Subcutaneous adipose tissue (tissue), 4 donors: ENCODE results near the gene ZNF473. TPM values are rescaled to one million over a fixed set of nuclear protein-coding genes. Genes with fewer than 3 reads are reported as not detected.

ENCODE experiments used
- CTCF ChIP-seq: fragments of 450-650 bp; IDR thresholded peaks from one replicate; pipeline ENCODE4 v1.5.1; 2016; ENCODE audit warnings: low read depth, mild to moderate bottlenecking, control low read depth, antibody characterized with exemption, moderate library complexity
- total RNA-seq, 4 donors: library from RNA; depleted of rRNA; stranded (reverse); fragments of >200 nt; gene quantifications; one replicate each; pipeline ENCODE4 v1.1.0, GENCODE V29; 2016

The ZNF473 gene
- 10 to 100 TPM in 2 of 4 donors, 1 to 10 TPM in 2; 8.0 to 12.4 (median 9.5) TPM for total RNA-seq

GRCh38 chr19:50025794-50026549, at the start of gene ZNF473:
ZNF473 (plus strand) TSS chr19:50026005; CDS start chr19:50031083, 5,078 bp downstream.
- TF ChIP-seq CTCF = no peak

- TF ChIP-seq CTCF = no peak
Observed at GRCh38 chr19:49976496-49976895, 49.3 kb upstream of the ZNF473 start.

- no peak for TF ChIP-seq CTCF
Observed at GRCh38 chr19:49977076-49977475, 48.7 kb upstream of the ZNF473 start.

DNA sequence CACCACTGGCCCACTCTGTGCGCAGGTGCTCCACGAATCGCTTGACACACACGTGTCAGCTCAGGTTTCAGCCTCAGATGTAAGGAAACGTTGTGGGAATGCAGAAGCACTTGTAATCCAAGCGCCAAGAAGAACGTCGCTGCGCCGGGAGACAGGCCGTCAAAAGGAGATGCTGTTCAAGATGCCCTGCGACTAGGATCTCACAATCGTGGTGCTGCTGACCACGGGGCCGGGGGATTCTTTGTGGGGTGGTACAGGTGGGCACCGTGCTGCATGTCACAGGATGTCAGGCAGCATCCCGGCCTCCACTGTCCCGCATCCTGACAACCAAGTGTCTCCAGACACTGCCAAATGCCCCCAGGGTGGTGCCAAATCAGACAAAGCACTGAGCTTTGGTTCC, 47.9 kb upstream of the ZNF473 start:
- TF ChIP-seq CTCF = no peak

- no peak for TF ChIP-seq CTCF
Observed at GRCh38 chr19:49978324-49978723, 47.5 kb upstream of the ZNF473 start.

DNA sequence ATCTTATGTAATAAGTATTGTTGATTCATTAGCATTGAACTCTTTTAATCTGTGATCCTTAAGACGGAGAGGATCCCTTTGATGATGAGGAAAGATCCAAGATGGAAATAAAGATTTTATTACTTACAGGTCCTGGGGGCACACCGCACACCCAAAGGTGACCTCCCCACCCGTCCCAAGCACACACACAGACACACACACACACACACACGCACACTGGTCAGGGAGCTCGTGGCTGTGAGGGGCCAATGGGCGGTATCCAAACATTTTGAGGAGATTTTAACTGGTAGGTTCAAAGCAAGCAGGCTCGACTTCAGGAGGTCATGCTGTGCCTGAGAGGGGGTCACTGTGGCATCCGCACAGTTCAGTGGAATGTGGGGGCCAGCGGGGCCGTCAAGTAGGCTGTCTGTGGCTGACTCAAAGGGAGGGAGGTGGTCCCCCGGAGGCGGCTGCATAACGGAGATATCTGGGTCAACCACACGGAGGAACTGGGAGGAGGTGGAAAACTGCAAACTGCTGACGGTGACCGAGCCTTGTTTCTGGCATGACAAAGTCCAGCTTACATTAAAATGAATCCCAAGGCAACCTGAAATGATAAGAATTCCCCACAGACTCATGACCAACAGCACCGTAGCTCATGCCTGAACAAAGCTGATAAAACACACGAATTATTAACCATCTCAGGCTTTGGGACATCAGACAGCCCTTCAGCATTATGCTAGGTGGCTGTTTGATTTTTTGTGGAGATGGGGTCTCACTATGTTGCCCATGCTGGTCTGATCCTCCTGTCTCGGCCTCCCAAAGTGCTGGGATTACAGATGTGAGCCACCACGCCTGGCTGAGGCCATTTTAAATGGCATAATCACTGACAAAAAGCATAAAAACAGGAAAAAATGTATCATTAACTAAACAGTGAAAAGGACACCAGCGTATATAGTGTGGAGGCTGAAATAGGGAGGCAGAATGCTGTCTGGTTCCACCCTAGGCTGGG, 43.9 kb upstream of the ZNF473 start:
- TF ChIP-seq CTCF = no peak
